ENCODE measurements around the gene CNGA1.

GRCh38 chr4:48058617-48059530, 42.4 kb upstream of the CNGA1 start:
- TF ChIP-seq CTCF (IDR thresholded peaks at IDR 0.05): no peak
- no peak for TF ChIP-seq POLR2A (IDR thresholded peaks at IDR 0.05)
